ENCODE measurements around the gene SH3RF1.
"Not testable (repeated sequence)": the region's sequence is repeated elsewhere in the genome, so short reads cannot be mapped to it uniquely, and the experiment has no call there.

The SH3RF1 gene

GRCh38 chr4:169200361-169201030 lies 70.3 kb downstream of the SH3RF1 start:
- DNase-seq (ENCODE audit: low spot score) = no peak

GRCh38 chr4:169199184-169199583 lies 71.6 kb downstream of the SH3RF1 start:
- DNase-seq (ENCODE audit: low spot score) = no peak

GRCh38 chr4:169198167-169198566 lies 72.6 kb downstream of the SH3RF1 start:
- DNase-seq (ENCODE audit: low spot score) = no peak

GRCh38 chr4:169197206-169197605 lies 73.5 kb downstream of the SH3RF1 start:
- DNase-seq (ENCODE audit: low spot score) = not testable (repeated sequence)

- no peak for DNase-seq (ENCODE audit: low spot score)
Observed at GRCh38 chr4:169195032-169195431, 75.7 kb downstream of the SH3RF1 start.

- not testable (repeated sequence) for DNase-seq (ENCODE audit: low spot score)
Observed at GRCh38 chr4:169189968-169190367, 80.8 kb downstream of the SH3RF1 start.

- DNase-seq (ENCODE audit: low spot score) = no peak
Observed at GRCh38 chr4:169189372-169189771, 81.4 kb downstream of the SH3RF1 start.

GRCh38 chr4:169188204-169188603 lies 82.6 kb downstream of the SH3RF1 start:
- DNase-seq (ENCODE audit: low spot score) = no peak

- no peak for DNase-seq (ENCODE audit: low spot score)
Observed at GRCh38 chr4:169185133-169185956, 85.4 kb downstream of the SH3RF1 start.

- DNase-seq (ENCODE audit: low spot score) = no peak
Observed at GRCh38 chr4:169184686-169185085, 86.1 kb downstream of the SH3RF1 start.

- no peak for DNase-seq (ENCODE audit: low spot score)
Observed at GRCh38 chr4:169184236-169184635, 86.5 kb downstream of the SH3RF1 start.

GRCh38 chr4:169183581-169183980 lies 87.2 kb downstream of the SH3RF1 start:
- no peak for DNase-seq (ENCODE audit: low spot score)

GRCh38 chr4:169179609-169180521 lies 90.9 kb downstream of the SH3RF1 start:
- DNase-seq (ENCODE audit: low spot score) = no peak

GRCh38 chr4:169178092-169178491 lies 92.7 kb downstream of the SH3RF1 start:
- not testable (repeated sequence) for DNase-seq (ENCODE audit: low spot score)

GRCh38 chr4:169175476-169175875 lies 95.3 kb downstream of the SH3RF1 start:
- DNase-seq (ENCODE audit: low spot score) = no peak

GRCh38 chr4:169175035-169175434 lies 95.7 kb downstream of the SH3RF1 start:
- DNase-seq (ENCODE audit: low spot score) = no peak

- no peak for DNase-seq (ENCODE audit: low spot score)
Observed at GRCh38 chr4:169174247-169174646, 96.5 kb downstream of the SH3RF1 start.

GRCh38 chr4:169167957-169168858 lies 102.5 kb downstream of the SH3RF1 start:
- no peak for DNase-seq (ENCODE audit: low spot score)

- DNase-seq (ENCODE audit: low spot score) = no peak
Observed at GRCh38 chr4:169164669-169165415, 105.9 kb downstream of the SH3RF1 start.

GRCh38 chr4:169163947-169164668 lies 106.6 kb downstream of the SH3RF1 start:
- DNase-seq (ENCODE audit: low spot score) = no peak

All from CD4-positive, alpha-beta T cell treated with Interleukin-2 at 100 ng/mL for 4 hours (primary cell).